Measurements from ENCODE around the gene CDH11. TPM values are rescaled to one million over a fixed set of nuclear protein-coding genes. Genes with fewer than 3 reads are reported as not detected.

The CDH11 gene
- total and polyA plus RNA-seq, 2 of the 4 experiments (the other 2 are of a cell fraction) = 266 to 601 TPM

DNA sequence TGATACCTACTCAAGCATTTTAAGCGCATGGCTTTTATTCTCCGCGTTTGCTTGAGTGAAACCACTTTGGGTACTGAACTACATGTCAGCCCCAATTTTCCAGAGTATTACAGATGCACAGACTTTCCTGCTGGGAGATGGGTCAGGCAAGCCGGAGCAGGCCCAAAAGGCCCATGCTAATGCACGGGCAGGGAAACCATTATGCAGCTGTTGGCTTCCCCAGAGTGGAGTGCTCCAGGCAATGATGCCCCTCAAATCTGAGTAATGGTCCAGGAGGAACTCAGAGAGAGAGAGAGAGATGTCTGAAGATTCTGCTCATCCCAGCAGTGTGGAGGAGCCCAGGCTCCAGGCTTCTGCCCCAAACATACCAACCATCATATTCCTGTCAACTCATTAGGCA lies 80.2 kb downstream of the CDH11 start (continued):
- TF ChIP-seq CEBPB (IDR thresholded peaks at IDR 0.05; ENCODE audit: low read depth, low read length) (no peak), RCOR1 (IDR thresholded peaks at IDR 0.05; ENCODE audit: insufficient replicate concordance, low read length) (no peak), POLR2A (IDR thresholded peaks at IDR 0.05; ENCODE audit: low read depth, low read length) (no peak), NFE2L2 (IDR thresholded peaks at IDR 0.05; ENCODE audit: low read depth, low read length) (no peak)

DNA sequence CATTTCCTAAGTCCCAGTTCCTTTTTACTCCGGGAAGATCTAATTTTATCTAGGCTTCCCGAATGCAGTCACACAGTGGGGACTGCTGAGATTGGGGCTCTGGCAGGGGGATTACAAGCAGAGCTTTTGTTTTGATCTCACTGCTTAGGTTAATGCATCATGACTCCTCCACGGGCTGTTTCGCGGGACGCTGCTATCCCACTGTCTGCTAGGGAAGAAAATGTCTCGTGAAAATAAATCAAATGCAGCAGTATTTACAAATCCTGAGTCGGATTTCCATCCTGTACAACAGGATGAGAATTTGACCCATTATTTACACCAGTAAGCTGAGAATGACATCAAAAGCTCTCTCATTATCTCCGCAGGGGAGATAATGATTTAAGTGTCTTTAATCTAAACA lies 83.8 kb downstream of the CDH11 start:
- no peak overlapping the region for H2AFZ ChIP-seq (replicated peaks; ENCODE audit: low read length, poor library complexity)
- ChIA-PET POLR2A (ENCODE audit: unreplicated experiment) (no interaction called here), CTCF (no interaction called here)
- intact Hi-C loops (cut with micrococcal nuclease) = no loop called here
- in situ Hi-C loops (cut with MboI; ENCODE audit: low sequenced_read_pairs) = no loop called here
- peaks cover 16% of the 10 kb centered on the region; the same call in 1 of the 2 replicates for H3K9me1 ChIP-seq (ENCODE audit: insufficient read depth, low read length)
- H3K23ac ChIP-seq (ENCODE audit: low read depth, low read length) = no peak overlapping the region
- TF ChIP-seq RCOR1 (IDR thresholded peaks at IDR 0.05; ENCODE audit: insufficient replicate concordance, low read length) (no peak), NFE2L2 (IDR thresholded peaks at IDR 0.05; ENCODE audit: low read depth, low read length) (no peak), SMC3 (IDR thresholded peaks at IDR 0.05; ENCODE audit: low read depth, low read length) (no peak), MXI1 (IDR thresholded peaks at IDR 0.05; ENCODE audit: borderline replicate concordance, low read depth, low read length) (no peak)
- TF ChIP-seq, protein P1, sequence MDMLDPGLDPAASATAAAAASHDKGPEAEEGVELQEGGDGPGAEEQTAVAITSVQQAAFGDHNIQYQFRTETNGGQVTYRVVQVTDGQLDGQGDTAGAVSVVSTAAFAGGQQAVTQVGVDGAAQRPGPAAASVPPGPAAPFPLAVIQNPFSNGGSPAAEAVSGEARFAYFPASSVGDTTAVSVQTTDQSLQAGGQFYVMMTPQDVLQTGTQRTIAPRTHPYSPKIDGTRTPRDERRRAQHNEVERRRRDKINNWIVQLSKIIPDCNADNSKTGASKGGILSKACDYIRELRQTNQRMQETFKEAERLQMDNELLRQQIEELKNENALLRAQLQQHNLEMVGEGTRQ (IDR thresholded peaks at IDR 0.05; ENCODE audit: low read depth, low read length) = no peak
- TF ChIP-seq, protein P2, sequence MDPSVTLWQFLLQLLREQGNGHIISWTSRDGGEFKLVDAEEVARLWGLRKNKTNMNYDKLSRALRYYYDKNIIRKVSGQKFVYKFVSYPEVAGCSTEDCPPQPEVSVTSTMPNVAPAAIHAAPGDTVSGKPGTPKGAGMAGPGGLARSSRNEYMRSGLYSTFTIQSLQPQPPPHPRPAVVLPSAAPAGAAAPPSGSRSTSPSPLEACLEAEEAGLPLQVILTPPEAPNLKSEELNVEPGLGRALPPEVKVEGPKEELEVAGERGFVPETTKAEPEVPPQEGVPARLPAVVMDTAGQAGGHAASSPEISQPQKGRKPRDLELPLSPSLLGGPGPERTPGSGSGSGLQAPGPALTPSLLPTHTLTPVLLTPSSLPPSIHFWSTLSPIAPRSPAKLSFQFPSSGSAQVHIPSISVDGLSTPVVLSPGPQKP (IDR thresholded peaks at IDR 0.05; ENCODE audit: borderline replicate concordance, low read depth, low read length) = no peak
- H3K18ac ChIP-seq (ENCODE audit: low read depth, low read length) = no peak overlapping the region
- peaks cover 30% of the 10 kb centered on the region for H3K36me3 ChIP-seq (ENCODE audit: control insufficient read depth, insufficient read depth, low read length)
- peaks cover 74% of the 10 kb centered on the region for H4K20me1 ChIP-seq (ENCODE audit: insufficient read depth, low read length)
- no TSS peak for BruUV-seq (replicated peaks)
- H3K4me1 ChIP-seq (ENCODE audit: control insufficient read depth, insufficient read depth, low read length) = peaks cover 8% of the 10 kb centered on the region
- H3K9ac ChIP-seq (ENCODE audit: low read depth, low read length) = no peak overlapping the region
- dilution Hi-C loops (cut with HindIII; ENCODE audit: low sequenced_read_pairs, unreplicated experiment) = no loop called here
- no peak overlapping the region for H2AK9ac ChIP-seq (replicated peaks; ENCODE audit: low read depth, low read length, poor library complexity)
- no peak overlapping the region for H3K27ac ChIP-seq (ENCODE audit: insufficient read depth, low read length)
- no peak overlapping the region for H3K4me3 ChIP-seq (ENCODE audit: insufficient read depth, low read depth, low read length)
- no peak overlapping the region for H2AK5ac ChIP-seq (ENCODE audit: low read depth, low read length)
- H3K79me1 ChIP-seq (ENCODE audit: low read depth in 1 of 2, low read length in 2 of 2) = peaks cover 48 to 80% of the 10 kb centered on the region in 2 experiments
- H3K56ac ChIP-seq (ENCODE audit: extremely low read depth, insufficient read depth, low read length) = no peak overlapping the region
- ATAC-seq (ENCODE audit: low read depth) = peak; percentile 61
- no peaks in the 10 kb centered on the region for H3K9me3 ChIP-seq (ENCODE audit: control insufficient read depth, insufficient read depth, low read length)
- H2BK15ac ChIP-seq (ENCODE audit: low read depth, low read length) = no peak overlapping the region
- no peak overlapping the region for H2BK20ac ChIP-seq (ENCODE audit: low read depth, low read length)
- no peak overlapping the region for H3K14ac ChIP-seq (replicated peaks; ENCODE audit: low read depth, low read length)
- H2BK120ac ChIP-seq (ENCODE audit: low read depth, low read length) = no peak overlapping the region
- no peak overlapping the region for H4K5ac ChIP-seq (ENCODE audit: low read depth, low read length)
- 17% methylated on average over 1 of the region's 9 CpGs; no CpG with 5 or more reads in 1 of the 2 experiments for WGBS, 2 experiments (ENCODE audit: extremely low coverage in 2 of 2, insufficient read length in 1 of 2)
- no peak overlapping the region for H3K4ac ChIP-seq (ENCODE audit: low read depth, low read length)
- peak; percentile 59 for DNase-seq
- H4K8ac ChIP-seq (ENCODE audit: low read depth in 2 of 2, low read length in 2 of 2) = no peak overlapping the region; a peak in 1 of 4 replicates
- H4K91ac ChIP-seq (ENCODE audit: insufficient read depth, low read depth, low read length) = no peak overlapping the region
- H3K27me3 ChIP-seq (ENCODE audit: control insufficient read depth, insufficient read depth, low read length) = no peaks in the 10 kb centered on the region
- peak overlapping the region; percentile 62 for H3K4me2 ChIP-seq (ENCODE audit: low read depth, low read length)
- H2BK5ac ChIP-seq (ENCODE audit: low read depth, low read length, poor library complexity, severe bottlenecking) = no peak overlapping the region
